HG03558 (cell line): ENCODE measurements around the gene RAE1.

ENCODE experiments used
- ATAC-seq: cut with Tn5 transposase; IDR thresholded peaks from one replicate; pipeline ENCODE4 v1.9.1; 2021; ENCODE audit warnings: moderate number of reproducible peaks; ENCODE audit not compliant: unreplicated experiment; ENCODE audit errors: extremely low read depth

The RAE1 gene

GRCh38 chr20:57385940-57386339 lies 34.9 kb downstream of the RAE1 start:
- no peak for ATAC-seq

GRCh38 chr20:57386762-57387161 lies 35.7 kb downstream of the RAE1 start:
- ATAC-seq: no peak

- ATAC-seq: no peak
These were observed 36.4 kb downstream of the RAE1 start for GRCh38 chr20:57387463-57387862.

GRCh38 chr20:57387945-57388371 lies 36.9 kb downstream of the RAE1 start:
- ATAC-seq: no peak

GRCh38 chr20:57388953-57389694 lies 38.1 kb downstream of the RAE1 start:
- no peak for ATAC-seq

- ATAC-seq: no peak
These were observed 38.9 kb downstream of the RAE1 start for GRCh38 chr20:57389695-57390603.

GRCh38 chr20:57390604-57391438 lies 39.8 kb downstream of the RAE1 start, which contains the start of gene RBM38:
RBM38 (plus strand) TSS chr20:57391396; CDS start chr20:57391582, 186 bp downstream.
- ATAC-seq: no peak

GRCh38 chr20:57391439-57392301 lies 40.6 kb downstream of the RAE1 start:
- no peak for ATAC-seq

GRCh38 chr20:57392512-57393271 lies 41.6 kb downstream of the RAE1 start:
- no peak for ATAC-seq

- no peak for ATAC-seq
These were observed 42.5 kb downstream of the RAE1 start for GRCh38 chr20:57393321-57394120.

- ATAC-seq: no peak
These were observed 43.3 kb downstream of the RAE1 start for GRCh38 chr20:57394121-57395082.

GRCh38 chr20:57395111-57395966 lies 44.3 kb downstream of the RAE1 start:
- no peak for ATAC-seq

GRCh38 chr20:57396212-57396983 lies 45.3 kb downstream of the RAE1 start:
- ATAC-seq: no peak

- no peak for ATAC-seq
These were observed 46.1 kb downstream of the RAE1 start for GRCh38 chr20:57396984-57397692.

GRCh38 chr20:57397693-57398108 lies 46.6 kb downstream of the RAE1 start:
- ATAC-seq: no peak
